Vagina (tissue), 2 donors: Measurements from ENCODE around the gene DSTYK. TPM values are rescaled to one million over a fixed set of nuclear protein-coding genes. Genes with fewer than 3 reads are reported as not detected.

Experiments
- DNase-seq, 2 donors: peaks; one replicate each; pipeline ENCODE4 v3.0.0-alpha.2; 2017; ENCODE audit errors: extremely low spot score in 2 of 2
- H3K27ac ChIP-seq: fragments of 200-600 bp; sonication (generic); one replicate; pipeline ENCODE4 v1.5.1; 2019
- H3K27me3 ChIP-seq: fragments of 200-600 bp; sonication (generic); one replicate; pipeline ENCODE4 v1.5.1; 2019
- H3K36me3 ChIP-seq, 2 donors: fragments of 200-600 bp; sonication (generic); one replicate each; pipeline ENCODE4 v1.5.1; 2017 to 2019
- H3K4me1 ChIP-seq: fragments of 200-600 bp; sonication (generic); one replicate; pipeline ENCODE4 v1.5.1; 2019
- H3K4me3 ChIP-seq, 2 donors: fragments of 200-600 bp; sonication (generic); 1 replicate in 1 of 2; 2 replicates in 1 of 2; pipeline ENCODE4 v1.5.1; 2016 to 2019
- H3K9me3 ChIP-seq: fragments of 200-600 bp; sonication (generic); one replicate; pipeline ENCODE4 v1.5.1; 2019
- POLR2A ChIP-seq, 2 donors: fragments of 450-650 bp; IDR thresholded peaks; one replicate each; pipeline ENCODE4 v1.6.1; 2017; ENCODE audit warnings: antibody characterized with exemption in 2 of 2, mild to moderate bottlenecking in 2 of 2, moderate library complexity in 2 of 2
- POLR2AphosphoS5 ChIP-seq, 2 donors: sonication (generic); formaldehyde crosslinking; IDR thresholded peaks; one replicate each; pipeline ENCODE4 v1.9.0; 2017; ENCODE audit warnings: antibody characterized with exemption in 2 of 2, mild to moderate bottlenecking in 2 of 2, low read depth in 1 of 2; ENCODE audit not compliant: insufficient read depth in 1 of 2
- intact Hi-C: fragments of 100-400 bp; cut with DNase I; formaldehyde crosslinking; loops from one replicate; pipeline ENCODE4 v1.15.1; 2023
- total RNA-seq: library from RNA; depleted of rRNA; stranded (reverse); fragments of >200 nt; gene quantifications from one replicate; pipeline ENCODE4 v1.2.3, GENCODE V29; 2016
- TF ChIP-seq, protein P1 (sequence below), 3 experiments: fragments of 450-650 bp in 2 of 3; fragments of 200-600 bp in 1 of 3; sonication (generic) in 1 of 3; IDR thresholded peaks; one replicate each; pipeline ENCODE4 v1.5.1; 2017 to 2019; ENCODE audit warnings: antibody characterized with exemption in 3 of 3, mild to moderate bottlenecking in 2 of 3, moderate library complexity in 2 of 3

Gene DSTYK
- total RNA-seq, 1 donor from 2014 or later = 12.0 TPM

GRCh38 chr1:205225901-205226765 lies 14.6 kb upstream of the DSTYK start:
- Histone ChIP-seq H3K4me1 (peaks cover 33% of the 10 kb centered on the region), H3K27ac (no peak overlapping the region), H3K4me3 (no peak overlapping the region), H3K9me3 (no peaks in the 10 kb centered on the region), H3K27me3 (no peaks in the 10 kb centered on the region), H3K36me3 (no peaks in the 10 kb centered on the region)
- no peak for DNase-seq
- intact Hi-C loops = no loop called here
- TF ChIP-seq, protein P1, sequence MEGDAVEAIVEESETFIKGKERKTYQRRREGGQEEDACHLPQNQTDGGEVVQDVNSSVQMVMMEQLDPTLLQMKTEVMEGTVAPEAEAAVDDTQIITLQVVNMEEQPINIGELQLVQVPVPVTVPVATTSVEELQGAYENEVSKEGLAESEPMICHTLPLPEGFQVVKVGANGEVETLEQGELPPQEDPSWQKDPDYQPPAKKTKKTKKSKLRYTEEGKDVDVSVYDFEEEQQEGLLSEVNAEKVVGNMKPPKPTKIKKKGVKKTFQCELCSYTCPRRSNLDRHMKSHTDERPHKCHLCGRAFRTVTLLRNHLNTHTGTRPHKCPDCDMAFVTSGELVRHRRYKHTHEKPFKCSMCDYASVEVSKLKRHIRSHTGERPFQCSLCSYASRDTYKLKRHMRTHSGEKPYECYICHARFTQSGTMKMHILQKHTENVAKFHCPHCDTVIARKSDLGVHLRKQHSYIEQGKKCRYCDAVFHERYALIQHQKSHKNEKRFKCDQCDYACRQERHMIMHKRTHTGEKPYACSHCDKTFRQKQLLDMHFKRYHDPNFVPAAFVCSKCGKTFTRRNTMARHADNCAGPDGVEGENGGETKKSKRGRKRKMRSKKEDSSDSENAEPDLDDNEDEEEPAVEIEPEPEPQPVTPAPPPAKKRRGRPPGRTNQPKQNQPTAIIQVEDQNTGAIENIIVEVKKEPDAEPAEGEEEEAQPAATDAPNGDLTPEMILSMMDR (IDR thresholded peaks at IDR 0.05) = no peak
- TF ChIP-seq POLR2A (IDR thresholded peaks at IDR 0.05) (no peak), POLR2AphosphoS5 (IDR thresholded peaks at IDR 0.05; ENCODE audit: insufficient read depth in 1 of 2, low read depth in 1 of 2) (no peak)

- no peak for DNase-seq
- H3K27me3 ChIP-seq = no peaks in the 10 kb centered on the region
- TF ChIP-seq POLR2A (IDR thresholded peaks at IDR 0.05) (no peak), POLR2AphosphoS5 (IDR thresholded peaks at IDR 0.05; ENCODE audit: insufficient read depth in 1 of 2, low read depth in 1 of 2) (no peak)
- H3K27ac ChIP-seq = no peak overlapping the region
- no peaks in the 10 kb centered on the region for H3K36me3 ChIP-seq
- no peak overlapping the region for H3K4me3 ChIP-seq
- intact Hi-C loops = no loop called here
- peaks cover 25% of the 10 kb centered on the region for H3K4me1 ChIP-seq
- no peaks in the 10 kb centered on the region for H3K9me3 ChIP-seq
These were observed 13.2 kb upstream of the DSTYK start for GRCh38 chr1:205224736-205225135.

- no peak for DNase-seq
- no peaks in the 10 kb centered on the region for H3K9me3 ChIP-seq
- H3K4me1 ChIP-seq = no peaks in the 10 kb centered on the region
- no peaks in the 10 kb centered on the region for H3K36me3 ChIP-seq
- TF ChIP-seq, protein P1 (IDR thresholded peaks at IDR 0.05) = no peak
- TF ChIP-seq POLR2A (IDR thresholded peaks at IDR 0.05) (no peak), POLR2AphosphoS5 (IDR thresholded peaks at IDR 0.05; ENCODE audit: insufficient read depth in 1 of 2, low read depth in 1 of 2) (no peak)
- H3K4me3 ChIP-seq = no peak overlapping the region
- no peaks in the 10 kb centered on the region for H3K27me3 ChIP-seq
- intact Hi-C loops = no loop called here
- no peak overlapping the region for H3K27ac ChIP-seq
These were observed 8.9 kb upstream of the DSTYK start for GRCh38 chr1:205220421-205220820.

GRCh38 chr1:205217418-205217817 lies 5.9 kb upstream of the DSTYK start:
- H3K4me3 ChIP-seq = no peak overlapping the region
- H3K36me3 ChIP-seq = no peaks in the 10 kb centered on the region
- no peaks in the 10 kb centered on the region for H3K27me3 ChIP-seq
- DNase-seq = no peak
- no peaks in the 10 kb centered on the region for H3K9me3 ChIP-seq
- intact Hi-C loops = no loop called here
- H3K27ac ChIP-seq = no peak overlapping the region
- no peaks in the 10 kb centered on the region for H3K4me1 ChIP-seq
- TF ChIP-seq POLR2AphosphoS5 (IDR thresholded peaks at IDR 0.05; ENCODE audit: insufficient read depth in 1 of 2, low read depth in 1 of 2) (no peak), POLR2A (IDR thresholded peaks at IDR 0.05) (no peak)
- TF ChIP-seq, protein P1 (IDR thresholded peaks at IDR 0.05) = no peak

DNA sequence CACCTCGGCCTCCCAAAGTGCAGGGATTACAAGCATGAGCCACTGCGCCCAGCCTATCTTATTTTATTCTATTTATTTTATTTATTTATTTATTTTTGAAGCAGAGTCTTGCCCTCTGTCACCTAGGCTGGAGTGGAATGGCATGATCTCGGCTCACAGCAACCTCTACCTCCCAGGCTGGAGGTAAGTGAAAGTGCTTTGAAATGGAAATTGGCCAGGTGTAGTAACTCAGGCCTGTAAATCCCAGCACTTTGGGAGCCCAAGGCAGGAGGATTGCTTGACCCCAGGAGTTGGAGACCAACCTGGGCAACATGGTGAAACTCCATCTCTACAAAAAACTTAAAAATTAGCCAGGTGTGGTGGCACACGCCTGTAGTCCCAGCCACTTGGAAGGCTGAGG lies 5.1 kb upstream of the DSTYK start:
- no peak overlapping the region for H3K27ac ChIP-seq
- no peak for DNase-seq
- H3K36me3 ChIP-seq = no peaks in the 10 kb centered on the region
- no peak overlapping the region for H3K4me3 ChIP-seq
- no peaks in the 10 kb centered on the region for H3K9me3 ChIP-seq
- TF ChIP-seq POLR2AphosphoS5 (IDR thresholded peaks at IDR 0.05; ENCODE audit: insufficient read depth in 1 of 2, low read depth in 1 of 2) = no peak
- no peak for TF ChIP-seq POLR2A (IDR thresholded peaks at IDR 0.05)
- TF ChIP-seq, protein P1 (IDR thresholded peaks at IDR 0.05) = no peak
- H3K27me3 ChIP-seq = no peaks in the 10 kb centered on the region
- intact Hi-C loops = no loop called here
- H3K4me1 ChIP-seq = no peaks in the 10 kb centered on the region
